Neural cell (in vitro differentiated cells): ENCODE results near the gene CFAP61. TPM values are rescaled to one million over a fixed set of nuclear protein-coding genes. Genes with fewer than 3 reads are reported as not detected.

ENCODE experiments used
- H2AFZ ChIP-seq: fragments of 200-600, 300-800 bp; sonication (generic), shearing (Covaris generic); 2 replicates; pipeline ENCODE4 v1.6.0; 2014; ENCODE audit warnings: low read depth, mild to moderate bottlenecking, antibody characterized with exemption, low read length, moderate library complexity
- H3F3A ChIP-seq: fragments of 200-600 bp; shearing (Covaris generic); 2 replicates; pipeline ENCODE4 v1.6.1; 2016; ENCODE audit warnings: mild to moderate bottlenecking, moderate library complexity, mixed read lengths, antibody characterized with exemption, low read length; ENCODE audit not compliant: insufficient read depth, poor library complexity, severe bottlenecking
- H3K27ac ChIP-seq: fragments of 200-600, 300-800 bp; sonication (generic), shearing (Covaris generic); 2 replicates; pipeline ENCODE4 v1.5.1; 2014; ENCODE audit warnings: mild to moderate bottlenecking, low read length, moderate library complexity
- H3K27me3 ChIP-seq: fragments of 300-800, 200-600 bp; sonication (generic), shearing (Covaris generic); 2 replicates; pipeline ENCODE4 v1.6.0; 2014; ENCODE audit warnings: mild to moderate bottlenecking, low read depth, low read length, moderate library complexity; ENCODE audit not compliant: insufficient read depth
- H3K36me3 ChIP-seq: fragments of 300-800, 200-600 bp; sonication (generic), shearing (Covaris generic); 2 replicates; pipeline ENCODE4 v1.5.1; 2014; ENCODE audit warnings: mild to moderate bottlenecking, antibody characterized with exemption, low read length, moderate library complexity; ENCODE audit not compliant: insufficient read depth
- H3K4me2 ChIP-seq: fragments of 300-800, 200-600 bp; sonication (generic), shearing (Covaris generic); 2 replicates; pipeline ENCODE4 v1.6.0; 2014; ENCODE audit warnings: mild to moderate bottlenecking, low read length
- H3K4me3 ChIP-seq: fragments of 300-800, 200-600 bp; sonication (generic), shearing (Covaris generic); 2 replicates; pipeline ENCODE4 v1.5.1; 2014; ENCODE audit warnings: mild to moderate bottlenecking, low read length, moderate library complexity
- H3K79me2 ChIP-seq: fragments of 200-600 bp; shearing (Covaris generic); replicated peaks from 2 replicates; pipeline ENCODE4 v1.6.0; 2014; ENCODE audit warnings: mild to moderate bottlenecking, low read length, moderate library complexity; ENCODE audit not compliant: insufficient read depth
- H3K9ac ChIP-seq: fragments of 300-800, 200-600 bp; sonication (generic), shearing (Covaris generic); 2 replicates; pipeline ENCODE4 v1.6.1; 2016; ENCODE audit warnings: mild to moderate bottlenecking, low read length, mixed read lengths
- H3K9me2 ChIP-seq: fragments of 200-600 bp; shearing (Covaris generic); 2 replicates; pipeline ENCODE4 v1.6.1; 2016; ENCODE audit warnings: mild to moderate bottlenecking, low read length, mixed read lengths; ENCODE audit not compliant: insufficient read depth
- H3K9me3 ChIP-seq: fragments of 200-600, 300-800 bp; sonication (generic), shearing (Covaris generic); 2 replicates; pipeline ENCODE4 v1.6.1; 2016; ENCODE audit warnings: mild to moderate bottlenecking, mixed run types, low read length, moderate library complexity, mixed read lengths
- H4K20me1 ChIP-seq: fragments of 200-600 bp; shearing (Covaris generic); 2 replicates; pipeline ENCODE4 v1.6.1; 2016; ENCODE audit warnings: mild to moderate bottlenecking, mixed run types; ENCODE audit not compliant: insufficient read depth
- EP300 ChIP-seq: fragments of 450-650 bp; conservative IDR thresholded peaks from 2 replicates; pipeline ENCODE4 v1.6.1; 2014; ENCODE audit warnings: antibody characterized with exemption, mild to moderate bottlenecking, moderate library complexity; ENCODE audit not compliant: poor library complexity, severe bottlenecking
- EZH2 ChIP-seq: fragments of 200-600, 300-800 bp; shearing (Covaris generic), sonication (generic); IDR thresholded peaks from 2 replicates; pipeline ENCODE4 v1.6.1; 2014; ENCODE audit warnings: antibody characterized with exemption, low read length, borderline replicate concordance, mild to moderate bottlenecking; ENCODE audit not compliant: insufficient read depth, poor library complexity, severe bottlenecking
- MXI1 ChIP-seq: fragments of 450-650 bp; conservative IDR thresholded peaks from 2 replicates; pipeline ENCODE4 v1.6.1; 2014; ENCODE audit warnings: antibody characterized with exemption, mild to moderate bottlenecking; ENCODE audit not compliant: poor library complexity, severe bottlenecking
- POLR2AphosphoS5 ChIP-seq: IDR thresholded peaks from 2 replicates; pipeline ENCODE4 v1.6.1; 2012
- RAD21 ChIP-seq: fragments of 450-650 bp; conservative IDR thresholded peaks from 2 replicates; pipeline ENCODE4 v1.6.1; 2014; ENCODE audit warnings: antibody characterized with exemption, mild to moderate bottlenecking, moderate library complexity
- SMC3 ChIP-seq: fragments of 450-650 bp; conservative IDR thresholded peaks from 2 replicates; pipeline ENCODE4 v1.6.1; 2014; ENCODE audit warnings: antibody characterized with exemption, mild to moderate bottlenecking, moderate library complexity; ENCODE audit not compliant: poor library complexity
- TAF1 ChIP-seq: IDR thresholded peaks from 2 replicates; pipeline ENCODE4 v1.6.1; 2012; ENCODE audit warnings: low read depth
- polyA plus RNA-seq: library from polyadenylated mRNA; depleted of rRNA; stranded (reverse); fragments of >200 nt; gene quantifications from 2 replicates; pipeline ENCODE4 v1.2.3, GENCODE V29; 2014
- TF ChIP-seq, protein P1 (sequence below): fragments of 450-650 bp; IDR thresholded peaks from 2 replicates; pipeline ENCODE4 v1.5.1; 2014; ENCODE audit warnings: antibody characterized with exemption, mild to moderate bottlenecking, moderate library complexity; ENCODE audit not compliant: poor library complexity, severe bottlenecking
- TF ChIP-seq, protein P2 (sequence below): IDR thresholded peaks from 2 replicates; pipeline ENCODE4 v1.6.1; 2012; ENCODE audit warnings: borderline replicate concordance

The CFAP61 gene
- polyA plus RNA-seq, 1 donor from 2014 or later = 0.42 TPM

DNA sequence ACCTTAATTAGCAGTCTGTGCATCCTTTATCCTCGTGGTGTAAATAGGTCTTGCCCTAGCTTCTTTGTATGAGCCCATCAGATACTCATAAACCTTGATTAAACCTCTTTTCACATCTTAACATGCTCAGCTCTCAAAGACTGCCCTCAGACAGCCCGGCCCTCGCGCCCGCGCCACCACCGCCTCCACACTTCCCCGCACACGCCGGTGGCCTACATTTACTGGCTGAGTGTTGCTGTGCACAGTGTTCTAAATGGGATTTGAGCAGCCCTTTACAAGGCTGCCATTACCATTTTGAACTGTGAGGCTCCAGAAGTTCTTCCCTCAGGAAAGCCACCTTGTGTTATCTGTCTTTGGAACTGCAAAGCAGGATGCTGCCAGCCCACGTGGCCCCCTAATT is 252.6 kb downstream of the CFAP61 start:
- H3K9me2 ChIP-seq = no peaks in the 10 kb centered on the region
- H3K36me3 ChIP-seq = no peaks in the 10 kb centered on the region
- H2AFZ ChIP-seq = no peak overlapping the region
- no peaks in the 10 kb centered on the region for H3K79me2 ChIP-seq
- no peak for TF ChIP-seq RAD21
- no peak for TF ChIP-seq EZH2
- TF ChIP-seq, protein P1, sequence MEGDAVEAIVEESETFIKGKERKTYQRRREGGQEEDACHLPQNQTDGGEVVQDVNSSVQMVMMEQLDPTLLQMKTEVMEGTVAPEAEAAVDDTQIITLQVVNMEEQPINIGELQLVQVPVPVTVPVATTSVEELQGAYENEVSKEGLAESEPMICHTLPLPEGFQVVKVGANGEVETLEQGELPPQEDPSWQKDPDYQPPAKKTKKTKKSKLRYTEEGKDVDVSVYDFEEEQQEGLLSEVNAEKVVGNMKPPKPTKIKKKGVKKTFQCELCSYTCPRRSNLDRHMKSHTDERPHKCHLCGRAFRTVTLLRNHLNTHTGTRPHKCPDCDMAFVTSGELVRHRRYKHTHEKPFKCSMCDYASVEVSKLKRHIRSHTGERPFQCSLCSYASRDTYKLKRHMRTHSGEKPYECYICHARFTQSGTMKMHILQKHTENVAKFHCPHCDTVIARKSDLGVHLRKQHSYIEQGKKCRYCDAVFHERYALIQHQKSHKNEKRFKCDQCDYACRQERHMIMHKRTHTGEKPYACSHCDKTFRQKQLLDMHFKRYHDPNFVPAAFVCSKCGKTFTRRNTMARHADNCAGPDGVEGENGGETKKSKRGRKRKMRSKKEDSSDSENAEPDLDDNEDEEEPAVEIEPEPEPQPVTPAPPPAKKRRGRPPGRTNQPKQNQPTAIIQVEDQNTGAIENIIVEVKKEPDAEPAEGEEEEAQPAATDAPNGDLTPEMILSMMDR = no peak
- TF ChIP-seq TAF1 = no peak
- TF ChIP-seq POLR2AphosphoS5 = no peak
- no peak for TF ChIP-seq SMC3
- TF ChIP-seq, protein P2, sequence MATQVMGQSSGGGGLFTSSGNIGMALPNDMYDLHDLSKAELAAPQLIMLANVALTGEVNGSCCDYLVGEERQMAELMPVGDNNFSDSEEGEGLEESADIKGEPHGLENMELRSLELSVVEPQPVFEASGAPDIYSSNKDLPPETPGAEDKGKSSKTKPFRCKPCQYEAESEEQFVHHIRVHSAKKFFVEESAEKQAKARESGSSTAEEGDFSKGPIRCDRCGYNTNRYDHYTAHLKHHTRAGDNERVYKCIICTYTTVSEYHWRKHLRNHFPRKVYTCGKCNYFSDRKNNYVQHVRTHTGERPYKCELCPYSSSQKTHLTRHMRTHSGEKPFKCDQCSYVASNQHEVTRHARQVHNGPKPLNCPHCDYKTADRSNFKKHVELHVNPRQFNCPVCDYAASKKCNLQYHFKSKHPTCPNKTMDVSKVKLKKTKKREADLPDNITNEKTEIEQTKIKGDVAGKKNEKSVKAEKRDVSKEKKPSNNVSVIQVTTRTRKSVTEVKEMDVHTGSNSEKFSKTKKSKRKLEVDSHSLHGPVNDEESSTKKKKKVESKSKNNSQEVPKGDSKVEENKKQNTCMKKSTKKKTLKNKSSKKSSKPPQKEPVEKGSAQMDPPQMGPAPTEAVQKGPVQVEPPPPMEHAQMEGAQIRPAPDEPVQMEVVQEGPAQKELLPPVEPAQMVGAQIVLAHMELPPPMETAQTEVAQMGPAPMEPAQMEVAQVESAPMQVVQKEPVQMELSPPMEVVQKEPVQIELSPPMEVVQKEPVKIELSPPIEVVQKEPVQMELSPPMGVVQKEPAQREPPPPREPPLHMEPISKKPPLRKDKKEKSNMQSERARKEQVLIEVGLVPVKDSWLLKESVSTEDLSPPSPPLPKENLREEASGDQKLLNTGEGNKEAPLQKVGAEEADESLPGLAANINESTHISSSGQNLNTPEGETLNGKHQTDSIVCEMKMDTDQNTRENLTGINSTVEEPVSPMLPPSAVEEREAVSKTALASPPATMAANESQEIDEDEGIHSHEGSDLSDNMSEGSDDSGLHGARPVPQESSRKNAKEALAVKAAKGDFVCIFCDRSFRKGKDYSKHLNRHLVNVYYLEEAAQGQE = no peak
- TF ChIP-seq EP300 = no peak
- no peak for TF ChIP-seq MXI1
- no peaks in the 10 kb centered on the region for H3F3A ChIP-seq
- no peaks in the 10 kb centered on the region for H3K27me3 ChIP-seq
- no peak overlapping the region for H3K4me3 ChIP-seq
- H3K9ac ChIP-seq = no peak overlapping the region
- H3K4me2 ChIP-seq = no peak overlapping the region
- H4K20me1 ChIP-seq = no peaks in the 10 kb centered on the region
- no peaks in the 10 kb centered on the region for H3K9me3 ChIP-seq
- no peak overlapping the region for H3K27ac ChIP-seq

DNA sequence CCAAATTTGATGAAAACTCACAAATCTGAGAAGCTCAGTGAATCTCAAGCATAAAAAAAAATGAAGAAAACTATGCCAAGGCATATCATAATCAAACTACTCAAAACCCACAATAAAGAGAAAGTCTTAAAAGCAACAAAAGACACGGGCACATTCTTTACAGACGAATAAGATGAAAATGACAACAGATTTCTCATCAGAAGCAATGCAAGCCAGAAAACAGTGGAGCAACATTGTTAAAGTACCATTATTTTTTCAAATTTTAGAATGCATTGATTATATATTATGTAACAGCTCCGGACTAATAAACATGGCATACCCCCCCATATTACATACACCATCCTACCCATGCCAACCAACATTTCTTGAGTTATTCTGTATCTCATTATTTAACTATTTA is 260.2 kb downstream of the CFAP61 start:
- no peak overlapping the region for H3K27ac ChIP-seq
- H4K20me1 ChIP-seq = no peaks in the 10 kb centered on the region
- H2AFZ ChIP-seq = no peak overlapping the region
- no peaks in the 10 kb centered on the region for H3F3A ChIP-seq
- H3K36me3 ChIP-seq = no peaks in the 10 kb centered on the region
- H3K4me2 ChIP-seq = no peak overlapping the region
- H3K79me2 ChIP-seq = no peaks in the 10 kb centered on the region
- no peaks in the 10 kb centered on the region for H3K9me2 ChIP-seq
- peaks cover 5% of the 10 kb centered on the region for H3K9me3 ChIP-seq
- TF ChIP-seq EZH2 (no peak), RAD21 (no peak), TAF1 (no peak), MXI1 (no peak), EP300 (no peak), SMC3 (no peak)
- TF ChIP-seq, protein P1 = no peak
- no peaks in the 10 kb centered on the region for H3K27me3 ChIP-seq
- H3K4me3 ChIP-seq = no peak overlapping the region
- no peak overlapping the region for H3K9ac ChIP-seq
